Brain microvascular endothelial cell (primary cell): ENCODE measurements around the gene CALML4.

Experiments
- DNase-seq: peaks from one replicate; pipeline ENCODE4 v3.0.0-alpha.2; 2020
- H3K27ac ChIP-seq: fragments of 250-450 bp; sonication (Bioruptor Pico); 2 replicates; pipeline ENCODE4 v1.5.1; 2020; ENCODE audit warnings: mild to moderate bottlenecking, moderate library complexity
- H3K27me3 ChIP-seq: fragments of 250-450 bp; sonication (Bioruptor Pico); replicated peaks from 2 replicates; pipeline ENCODE4 v1.5.1; 2020; ENCODE audit warnings: mild to moderate bottlenecking
- H3K36me3 ChIP-seq: fragments of 250-450 bp; sonication (Bioruptor Pico); replicated peaks from 2 replicates; pipeline ENCODE4 v1.5.1; 2020; ENCODE audit warnings: mild to moderate bottlenecking
- H3K4me3 ChIP-seq: 2 replicates; pipeline ENCODE4 v1.5.1; 2011; ENCODE audit warnings: low read depth, mild to moderate bottlenecking, control low read depth, low read length, moderate library complexity
- CTCF ChIP-seq: IDR thresholded peaks from 2 replicates; pipeline ENCODE4 v1.5.1; 2011; ENCODE audit warnings: low read depth, mild to moderate bottlenecking, moderate library complexity, low read length, control low read depth, inconsistent platforms; ENCODE audit errors: missing control alignments
- in situ Hi-C: cut with HindIII; loops from 2 replicates; pipeline ENCODE4 v1.10.0; 2017; ENCODE audit warnings: low sequenced_read_pairs, low pct_ligation_motif_present

Gene CALML4

GRCh38 chr15:68184616-68185480, 20.3 kb downstream of the CALML4 start:
- no peak for DNase-seq
- H3K36me3 ChIP-seq: peaks cover 22% of the 10 kb centered on the region
- H3K27me3 ChIP-seq: no peaks in the 10 kb centered on the region
- TF ChIP-seq CTCF: no peak
- H3K27ac ChIP-seq: no peak overlapping the region
- in situ Hi-C loops: no loop called here
- H3K4me3 ChIP-seq: no peak overlapping the region

GRCh38 chr15:68183616-68184315, 21.4 kb downstream of the CALML4 start:
- peaks cover 22% of the 10 kb centered on the region for H3K36me3 ChIP-seq
- no peak for DNase-seq
- H3K27ac ChIP-seq: no peak overlapping the region
- no peak for TF ChIP-seq CTCF
- in situ Hi-C loops: no loop called here
- no peak overlapping the region for H3K4me3 ChIP-seq
- no peaks in the 10 kb centered on the region for H3K27me3 ChIP-seq

- no peak for DNase-seq
- no peak overlapping the region for H3K4me3 ChIP-seq
- H3K36me3 ChIP-seq: peaks cover 8% of the 10 kb centered on the region
- no peak overlapping the region for H3K27ac ChIP-seq
- in situ Hi-C loops: no loop called here
- TF ChIP-seq CTCF: no peak
- no peaks in the 10 kb centered on the region for H3K27me3 ChIP-seq
These were observed 27.4 kb downstream of the CALML4 start for GRCh38 chr15:68177742-68178141.

- no peak for TF ChIP-seq CTCF
- Histone ChIP-seq H3K27ac (no peak overlapping the region), H3K27me3 (no peaks in the 10 kb centered on the region), H3K4me3 (no peak overlapping the region), H3K36me3 (peaks cover 7% of the 10 kb centered on the region)
- no peak for DNase-seq
- in situ Hi-C loops: no loop called here
These were observed 28.5 kb downstream of the CALML4 start for GRCh38 chr15:68176601-68177000.

- DNase-seq: no peak
- Histone ChIP-seq H3K36me3 (no peaks in the 10 kb centered on the region), H3K27me3 (no peaks in the 10 kb centered on the region), H3K4me3 (no peak overlapping the region), H3K27ac (no peak overlapping the region)
- in situ Hi-C loops: no loop called here
- no peak for TF ChIP-seq CTCF
These were observed 29.6 kb downstream of the CALML4 start for GRCh38 chr15:68175526-68175925.
